GM23338 (cell line): ENCODE data around the gene ARSB. TPM values are rescaled to one million over a fixed set of nuclear protein-coding genes. Genes with fewer than 3 reads are reported as not detected.
"Not testable (repeated sequence)": the region's sequence is repeated elsewhere in the genome, so short reads cannot be mapped to it uniquely, and the experiment has no call there.

Source experiments
- ATAC-seq: fragments of 200-7000 bp; cut with Tn5 transposase; 3 replicates; pipeline ENCODE4 v1.9.1; 2020
- DNase-seq: peaks from one replicate; pipeline ENCODE4 v3.0.0-alpha.2; 2015; ENCODE audit warnings: low spot score
- H2AFZ ChIP-seq: fragments of 200-600 bp; sonication (generic); 2 replicates; pipeline ENCODE4 v1.8.0; 2016; ENCODE audit warnings: antibody characterized with exemption, mild to moderate bottlenecking, moderate library complexity
- H3F3A ChIP-seq: fragments of 200-600 bp; sonication (generic); replicated peaks from 2 replicates; pipeline ENCODE4 v1.8.0; 2017; ENCODE audit warnings: antibody characterized with exemption, mixed run types, low read depth
- H3K27ac ChIP-seq: fragments of 200-600 bp; sonication (generic); 2 replicates; pipeline ENCODE4 v1.6.1; 2016; ENCODE audit warnings: low read depth
- H3K27me3 ChIP-seq: fragments of 200-600 bp; sonication (generic); 2 replicates; pipeline ENCODE4 v1.8.0; 2016; ENCODE audit warnings: mild to moderate bottlenecking, mixed run types, moderate library complexity; ENCODE audit not compliant: insufficient read depth
- H3K36me3 ChIP-seq: fragments of 200-600 bp; sonication (generic); 2 replicates; pipeline ENCODE4 v1.8.0; 2016; ENCODE audit warnings: mild to moderate bottlenecking; ENCODE audit not compliant: insufficient read depth
- H3K4me1 ChIP-seq: fragments of 200-600 bp; sonication (generic); 2 replicates; pipeline ENCODE4 v1.8.0; 2016; ENCODE audit warnings: mild to moderate bottlenecking, moderate library complexity; ENCODE audit not compliant: insufficient read depth
- H3K4me2 ChIP-seq: fragments of 200-600 bp; sonication (generic); 2 replicates; pipeline ENCODE4 v1.7.1; 2017; ENCODE audit warnings: mixed run types
- H3K4me3 ChIP-seq: fragments of 200-600 bp; sonication (generic); 2 replicates; pipeline ENCODE4 v1.6.1; 2016; ENCODE audit warnings: mixed run types
- H3K79me2 ChIP-seq: fragments of 200-600 bp; sonication (generic); replicated peaks from 2 replicates; pipeline ENCODE4 v1.8.0; 2017; ENCODE audit warnings: mild to moderate bottlenecking; ENCODE audit not compliant: insufficient read depth
- H3K9me2 ChIP-seq: fragments of 200-600 bp; sonication (generic); 2 replicates; pipeline ENCODE4 v1.8.0; 2017; ENCODE audit not compliant: insufficient read depth
- H4K20me1 ChIP-seq: fragments of 200-600 bp; sonication (generic); replicated peaks from 2 replicates; pipeline ENCODE4 v1.8.0; 2017; ENCODE audit warnings: mild to moderate bottlenecking; ENCODE audit not compliant: insufficient read depth
- H3K27ac Mint-ChIP-seq: 2 replicates; pipeline ENCODE4 v1.8.0; 2020; ENCODE audit warnings: inconsistent platforms, mild to moderate bottlenecking, moderate library complexity, mixed read lengths
- H3K27me3 Mint-ChIP-seq: 3 replicates; pipeline ENCODE4 v1.8.0; 2022; ENCODE audit warnings: low read depth, mild to moderate bottlenecking, moderate library complexity, mixed read lengths, inconsistent platforms; ENCODE audit not compliant: insufficient read depth, poor library complexity
- H3K36me3 Mint-ChIP-seq: 3 replicates; pipeline ENCODE4 v1.8.0; 2021; ENCODE audit warnings: low read depth, mild to moderate bottlenecking, inconsistent platforms, moderate library complexity, mixed read lengths
- H3K4me1 Mint-ChIP-seq: 3 replicates; pipeline ENCODE4 v1.8.0; 2020; ENCODE audit warnings: mild to moderate bottlenecking, inconsistent platforms, mixed read lengths
- H3K4me3 Mint-ChIP-seq: 3 replicates; pipeline ENCODE4 v1.8.0; 2021; ENCODE audit warnings: moderate library complexity, mild to moderate bottlenecking, inconsistent platforms, mixed read lengths
- H3K9me3 Mint-ChIP-seq: 3 replicates; pipeline ENCODE4 v1.8.0; 2020; ENCODE audit warnings: moderate library complexity, mild to moderate bottlenecking, inconsistent platforms, mixed read lengths
- CREB1 ChIP-seq: fragments of 250-450 bp; sonication (Bioruptor Pico); IDR thresholded peaks from 2 replicates; pipeline ENCODE4 v1.5.0; 2020; ENCODE audit warnings: low read depth, mild to moderate bottlenecking, moderate library complexity
- EZH2 ChIP-seq: fragments of 200-600 bp; sonication (generic); IDR thresholded peaks from one replicate; pipeline ENCODE4 v1.8.0; 2017; ENCODE audit warnings: antibody characterized with exemption, mild to moderate bottlenecking, low read depth; ENCODE audit not compliant: unreplicated experiment
- NANOG ChIP-seq: IDR thresholded peaks from 2 replicates; pipeline ENCODE4 v1.6.1; 2016; ENCODE audit warnings: antibody characterized with exemption, borderline replicate concordance
- POLR2AphosphoS5 ChIP-seq: IDR thresholded peaks from 2 replicates; pipeline ENCODE4 v1.6.1; 2016; ENCODE audit warnings: antibody characterized with exemption, low read depth
- polyA plus RNA-seq: library from polyadenylated mRNA; unstranded; fragments of >200 nt; fragmentation: Nextera tagmentation; extraction: Ambion mirVana; gene quantifications from 2 replicates; pipeline ENCODE4 v1.2.1, GENCODE V29; 2016
- total RNA-seq: library from RNA; depleted of rRNA; stranded (reverse); fragments of >200 nt; shearing (Covaris generic); gene quantifications from 2 replicates; pipeline ENCODE4 v1.2.3, GENCODE V29; 2014
- TF ChIP-seq, protein P1 (sequence below): fragments of 250-450 bp; sonication (Bioruptor Pico); IDR thresholded peaks from 2 replicates; pipeline ENCODE4 v1.5.0; 2020; ENCODE audit warnings: mild to moderate bottlenecking, moderate library complexity
- TF ChIP-seq, protein P2 (sequence below): IDR thresholded peaks from one replicate; pipeline ENCODE4 v1.6.1; 2018; ENCODE audit warnings: antibody characterized with exemption; ENCODE audit not compliant: unreplicated experiment

The ARSB gene
- total and polyA plus RNA-seq, 2 experiments from 2014 or later, result 7.4 to 24.6 TPM

DNA sequence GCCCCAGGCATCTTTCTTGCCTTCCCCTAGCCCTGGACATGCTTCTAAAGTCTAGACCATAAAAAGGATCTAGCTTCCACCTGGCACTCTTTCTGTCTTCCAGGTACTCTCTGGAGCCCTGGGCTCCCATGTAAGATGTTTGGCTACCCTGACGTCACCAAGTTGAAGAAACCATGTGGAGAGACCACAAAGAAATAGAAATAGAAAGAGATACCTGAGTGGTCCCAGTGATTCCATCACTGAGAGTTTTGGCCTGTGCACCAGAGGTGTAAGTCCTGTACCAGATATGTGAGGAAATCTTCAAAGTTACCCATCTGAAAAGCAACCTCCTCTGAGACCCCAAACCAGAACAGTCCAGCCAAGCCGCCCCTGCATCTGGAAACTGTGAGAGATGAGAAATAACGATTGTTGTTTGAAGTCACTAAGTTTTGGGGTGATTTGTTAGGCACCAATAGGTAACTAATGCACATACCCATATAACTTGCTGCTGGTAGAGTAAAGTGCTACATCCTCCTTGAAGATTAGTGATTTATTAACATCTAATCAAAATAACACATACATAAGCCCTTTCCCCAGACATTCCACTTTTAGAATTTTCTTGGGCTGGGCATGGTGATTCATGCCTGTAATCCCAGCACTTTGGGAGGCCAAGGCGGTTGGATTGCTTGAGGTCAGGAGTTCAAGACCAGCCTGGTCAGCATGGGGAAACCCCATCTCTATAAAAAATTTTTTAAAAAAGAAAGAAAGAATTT is 250.8 kb downstream of the ARSB start (continued):
- TF ChIP-seq, protein P1, sequence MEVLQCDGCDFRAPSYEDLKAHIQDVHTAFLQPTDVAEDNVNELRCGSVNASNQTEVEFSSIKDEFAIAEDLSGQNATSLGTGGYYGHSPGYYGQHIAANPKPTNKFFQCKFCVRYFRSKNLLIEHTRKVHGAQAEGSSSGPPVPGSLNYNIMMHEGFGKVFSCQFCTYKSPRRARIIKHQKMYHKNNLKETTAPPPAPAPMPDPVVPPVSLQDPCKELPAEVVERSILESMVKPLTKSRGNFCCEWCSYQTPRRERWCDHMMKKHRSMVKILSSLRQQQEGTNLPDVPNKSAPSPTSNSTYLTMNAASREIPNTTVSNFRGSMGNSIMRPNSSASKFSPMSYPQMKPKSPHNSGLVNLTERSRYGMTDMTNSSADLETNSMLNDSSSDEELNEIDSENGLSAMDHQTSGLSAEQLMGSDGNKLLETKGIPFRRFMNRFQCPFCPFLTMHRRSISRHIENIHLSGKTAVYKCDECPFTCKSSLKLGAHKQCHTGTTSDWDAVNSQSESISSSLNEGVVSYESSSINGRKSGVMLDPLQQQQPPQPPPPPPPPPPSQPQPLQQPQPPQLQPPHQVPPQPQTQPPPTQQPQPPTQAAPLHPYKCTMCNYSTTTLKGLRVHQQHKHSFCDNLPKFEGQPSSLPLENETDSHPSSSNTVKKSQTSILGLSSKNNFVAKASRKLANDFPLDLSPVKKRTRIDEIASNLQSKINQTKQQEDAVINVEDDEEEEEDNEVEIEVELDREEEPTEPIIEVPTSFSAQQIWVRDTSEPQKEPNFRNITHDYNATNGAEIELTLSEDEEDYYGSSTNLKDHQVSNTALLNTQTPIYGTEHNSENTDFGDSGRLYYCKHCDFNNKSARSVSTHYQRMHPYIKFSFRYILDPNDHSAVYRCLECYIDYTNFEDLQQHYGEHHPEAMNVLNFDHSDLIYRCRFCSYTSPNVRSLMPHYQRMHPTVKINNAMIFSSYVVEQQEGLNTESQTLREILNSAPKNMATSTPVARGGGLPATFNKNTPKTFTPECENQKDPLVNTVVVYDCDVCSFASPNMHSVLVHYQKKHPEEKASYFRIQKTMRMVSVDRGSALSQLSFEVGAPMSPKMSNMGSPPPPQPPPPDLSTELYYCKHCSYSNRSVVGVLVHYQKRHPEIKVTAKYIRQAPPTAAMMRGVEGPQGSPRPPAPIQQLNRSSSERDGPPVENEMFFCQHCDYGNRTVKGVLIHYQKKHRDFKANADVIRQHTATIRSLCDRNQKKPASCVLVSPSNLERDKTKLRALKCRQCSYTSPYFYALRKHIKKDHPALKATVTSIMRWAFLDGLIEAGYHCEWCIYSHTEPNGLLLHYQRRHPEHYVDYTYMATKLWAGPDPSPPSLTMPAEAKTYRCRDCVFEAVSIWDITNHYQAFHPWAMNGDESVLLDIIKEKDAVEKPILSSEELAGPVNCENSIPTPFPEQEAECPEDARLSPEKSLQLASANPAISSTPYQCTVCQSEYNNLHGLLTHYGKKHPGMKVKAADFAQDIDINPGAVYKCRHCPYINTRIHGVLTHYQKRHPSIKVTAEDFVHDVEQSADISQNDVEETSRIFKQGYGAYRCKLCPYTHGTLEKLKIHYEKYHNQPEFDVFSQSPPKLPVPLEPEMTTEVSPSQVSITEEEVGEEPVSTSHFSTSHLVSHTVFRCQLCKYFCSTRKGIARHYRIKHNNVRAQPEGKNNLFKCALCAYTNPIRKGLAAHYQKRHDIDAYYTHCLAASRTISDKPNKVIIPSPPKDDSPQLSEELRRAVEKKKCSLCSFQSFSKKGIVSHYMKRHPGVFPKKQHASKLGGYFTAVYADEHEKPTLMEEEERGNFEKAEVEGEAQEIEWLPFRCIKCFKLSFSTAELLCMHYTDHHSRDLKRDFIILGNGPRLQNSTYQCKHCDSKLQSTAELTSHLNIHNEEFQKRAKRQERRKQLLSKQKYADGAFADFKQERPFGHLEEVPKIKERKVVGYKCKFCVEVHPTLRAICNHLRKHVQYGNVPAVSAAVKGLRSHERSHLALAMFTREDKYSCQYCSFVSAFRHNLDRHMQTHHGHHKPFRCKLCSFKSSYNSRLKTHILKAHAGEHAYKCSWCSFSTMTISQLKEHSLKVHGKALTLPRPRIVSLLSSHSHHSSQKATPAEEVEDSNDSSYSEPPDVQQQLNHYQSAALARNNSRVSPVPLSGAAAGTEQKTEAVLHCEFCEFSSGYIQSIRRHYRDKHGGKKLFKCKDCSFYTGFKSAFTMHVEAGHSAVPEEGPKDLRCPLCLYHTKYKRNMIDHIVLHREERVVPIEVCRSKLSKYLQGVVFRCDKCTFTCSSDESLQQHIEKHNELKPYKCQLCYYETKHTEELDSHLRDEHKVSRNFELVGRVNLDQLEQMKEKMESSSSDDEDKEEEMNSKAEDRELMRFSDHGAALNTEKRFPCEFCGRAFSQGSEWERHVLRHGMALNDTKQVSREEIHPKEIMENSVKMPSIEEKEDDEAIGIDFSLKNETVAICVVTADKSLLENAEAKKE (CRISPR knock-in tag), result no peak

DNA sequence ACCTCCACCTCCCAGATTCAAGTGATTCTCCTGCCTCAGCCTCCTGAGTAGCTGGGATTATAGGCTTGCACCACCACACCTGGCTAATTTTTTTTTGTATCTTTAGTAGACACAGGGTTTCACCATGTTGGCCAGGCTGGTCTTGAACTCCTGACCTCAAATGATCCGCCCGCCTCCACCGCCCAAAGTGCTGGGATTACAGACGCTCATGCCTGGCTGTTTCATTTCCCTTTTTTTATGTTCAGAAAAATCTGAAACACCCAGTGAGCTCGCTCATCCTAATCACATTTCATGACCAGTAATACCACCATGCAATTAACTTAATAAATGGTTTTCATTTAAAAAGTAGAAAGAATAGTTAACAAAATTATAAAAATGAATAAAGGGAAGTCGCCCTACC is 252.4 kb downstream of the ARSB start:
- ATAC-seq, H3K4me3 ChIP-seq, H3K4me3 Mint-ChIP-seq, H4K20me1 ChIP-seq, H3K36me3 Mint-ChIP-seq, DNase-seq, H3K27me3 ChIP-seq, H3K27ac ChIP-seq, H2AFZ ChIP-seq, H3K79me2 ChIP-seq, H3K36me3 ChIP-seq, H3K4me2 ChIP-seq, H3K9me2 ChIP-seq, H3F3A ChIP-seq, H3K27ac Mint-ChIP-seq, H3K27me3 Mint-ChIP-seq: not testable (repeated sequence)
- H3K4me1 ChIP-seq, result peaks cover 22% of the 10 kb centered on the region
- Mint-ChIP-seq H3K4me1 (peaks cover 22% of the 10 kb centered on the region), H3K9me3 (peaks cover 14% of the 10 kb centered on the region; the same call in 2 of the 3 replicates)

DNA sequence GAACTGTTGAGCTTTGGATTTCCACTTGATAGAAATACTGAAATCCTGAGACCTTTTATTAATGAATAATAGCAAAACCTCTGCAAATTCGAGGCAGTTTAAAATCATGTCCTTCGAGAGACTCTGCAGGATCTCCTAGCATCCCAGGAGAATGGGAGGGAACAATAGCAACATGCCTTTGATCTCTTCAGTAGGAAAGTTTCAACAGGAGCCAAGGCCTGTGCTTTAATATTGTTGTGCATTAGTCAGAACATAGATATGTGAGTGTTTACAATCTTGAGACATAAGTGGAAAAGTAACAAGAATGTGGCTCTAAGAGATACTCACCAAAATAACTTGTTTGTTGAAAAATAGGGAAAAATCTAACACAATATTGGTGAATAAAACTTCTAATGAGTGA is 253.2 kb downstream of the ARSB start:
- no peak for DNase-seq
- Mint-ChIP-seq H3K9me3 (peaks cover 14% of the 10 kb centered on the region; the same call in 2 of the 3 replicates), H3K27me3 (peaks cover 5% of the 10 kb centered on the region), H3K4me3 (no peak overlapping the region), H3K4me1 (peaks cover 23% of the 10 kb centered on the region), H3K36me3 (no peaks in the 10 kb centered on the region; the same call in 2 of the 3 replicates), H3K27ac (no peak overlapping the region)
- no peak overlapping the region for H3K4me2 ChIP-seq
- peaks cover 5% of the 10 kb centered on the region; the same call in 1 of the 2 replicates for H3K9me2 ChIP-seq
- no peaks in the 10 kb centered on the region for H3K79me2 ChIP-seq
- H3F3A ChIP-seq, result no peaks in the 10 kb centered on the region
- ATAC-seq, result peak; percentile 29; the same call in 1 of the 3 replicates
- H3K4me3 ChIP-seq, result no peak overlapping the region
- no peaks in the 10 kb centered on the region for H4K20me1 ChIP-seq
- peaks cover 22% of the 10 kb centered on the region for H3K4me1 ChIP-seq
- H3K36me3 ChIP-seq, result peaks cover 3% of the 10 kb centered on the region; the same call in 1 of the 2 replicates
- H3K27ac ChIP-seq, result no peak overlapping the region
- no peaks in the 10 kb centered on the region for H3K27me3 ChIP-seq
- peak overlapping the region; percentile 80; the same call in 1 of the 2 replicates for H2AFZ ChIP-seq
- TF ChIP-seq NANOG (no peak), EZH2 (no peak), CREB1 (no peak), POLR2AphosphoS5 (no peak)
- TF ChIP-seq, protein P2, sequence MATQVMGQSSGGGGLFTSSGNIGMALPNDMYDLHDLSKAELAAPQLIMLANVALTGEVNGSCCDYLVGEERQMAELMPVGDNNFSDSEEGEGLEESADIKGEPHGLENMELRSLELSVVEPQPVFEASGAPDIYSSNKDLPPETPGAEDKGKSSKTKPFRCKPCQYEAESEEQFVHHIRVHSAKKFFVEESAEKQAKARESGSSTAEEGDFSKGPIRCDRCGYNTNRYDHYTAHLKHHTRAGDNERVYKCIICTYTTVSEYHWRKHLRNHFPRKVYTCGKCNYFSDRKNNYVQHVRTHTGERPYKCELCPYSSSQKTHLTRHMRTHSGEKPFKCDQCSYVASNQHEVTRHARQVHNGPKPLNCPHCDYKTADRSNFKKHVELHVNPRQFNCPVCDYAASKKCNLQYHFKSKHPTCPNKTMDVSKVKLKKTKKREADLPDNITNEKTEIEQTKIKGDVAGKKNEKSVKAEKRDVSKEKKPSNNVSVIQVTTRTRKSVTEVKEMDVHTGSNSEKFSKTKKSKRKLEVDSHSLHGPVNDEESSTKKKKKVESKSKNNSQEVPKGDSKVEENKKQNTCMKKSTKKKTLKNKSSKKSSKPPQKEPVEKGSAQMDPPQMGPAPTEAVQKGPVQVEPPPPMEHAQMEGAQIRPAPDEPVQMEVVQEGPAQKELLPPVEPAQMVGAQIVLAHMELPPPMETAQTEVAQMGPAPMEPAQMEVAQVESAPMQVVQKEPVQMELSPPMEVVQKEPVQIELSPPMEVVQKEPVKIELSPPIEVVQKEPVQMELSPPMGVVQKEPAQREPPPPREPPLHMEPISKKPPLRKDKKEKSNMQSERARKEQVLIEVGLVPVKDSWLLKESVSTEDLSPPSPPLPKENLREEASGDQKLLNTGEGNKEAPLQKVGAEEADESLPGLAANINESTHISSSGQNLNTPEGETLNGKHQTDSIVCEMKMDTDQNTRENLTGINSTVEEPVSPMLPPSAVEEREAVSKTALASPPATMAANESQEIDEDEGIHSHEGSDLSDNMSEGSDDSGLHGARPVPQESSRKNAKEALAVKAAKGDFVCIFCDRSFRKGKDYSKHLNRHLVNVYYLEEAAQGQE, result no peak
